ENCODE measurements around the gene HPS4. TPM values are rescaled to one million over a fixed set of nuclear protein-coding genes. Genes with fewer than 3 reads are reported as not detected.
"Not testable (repeated sequence)": the region's sequence is repeated elsewhere in the genome, so short reads cannot be mapped to it uniquely, and the experiment has no call there.

Gene HPS4
- total and polyA plus RNA-seq, 2 of the 8 experiments (the other 6 are each of a cell fraction or from before 2014, with no cell fraction given): 28.0 to 35.2 TPM

GRCh38 chr22:26528518-26528917 lies 44.9 kb upstream of the HPS4 start:
- not testable (repeated sequence) for H4K91ac ChIP-seq (replicated peaks; ENCODE audit: insufficient read length, low read length); H2BK5ac ChIP-seq (ENCODE audit: low read depth, low read length); H2AK5ac ChIP-seq (ENCODE audit: low read depth, low read length); H2BK20ac ChIP-seq (ENCODE audit: low read length); H3K9ac ChIP-seq (replicated peaks in 1 of 4; ENCODE audit: extremely low read depth in 1 of 4, low read depth in 3 of 4, low read length in 3 of 4); H2BK12ac ChIP-seq (ENCODE audit: low read depth, low read length); H3K4ac ChIP-seq (replicated peaks; ENCODE audit: insufficient read length, low read depth, low read length); H4K20me1 ChIP-seq (replicated peaks in 1 of 2; ENCODE audit: control insufficient read depth in 1 of 2, insufficient read depth in 2 of 2, low read length in 2 of 2); H4K8ac ChIP-seq (ENCODE audit: extremely low read depth, insufficient read depth, low read length); H3K14ac ChIP-seq (ENCODE audit: insufficient read length); H3K23ac ChIP-seq (ENCODE audit: insufficient read length); H4K5ac ChIP-seq (ENCODE audit: insufficient read length, low read depth, low read length); H3K27me3 ChIP-seq (replicated peaks in 1 of 4; ENCODE audit: control insufficient read depth in 3 of 4, extremely low read depth in 1 of 4, insufficient read depth in 3 of 4, low read length in 3 of 4); H2AFZ ChIP-seq (ENCODE audit: low read length); H3K9me3 ChIP-seq (ENCODE audit: insufficient read depth in 2 of 2, low read depth in 1 of 2, low read length in 1 of 2); H3K79me1 ChIP-seq (ENCODE audit: low read depth, low read length); H2BK120ac ChIP-seq (replicated peaks; ENCODE audit: low read depth, low read length); H3K4me2 ChIP-seq (ENCODE audit: insufficient read depth in 1 of 2, low read depth in 2 of 2, low read length in 2 of 2); H3K79me2 ChIP-seq (ENCODE audit: control insufficient read depth in 1 of 2, insufficient read depth in 2 of 2, low read length in 2 of 2); H3K27ac ChIP-seq (ENCODE audit: low read depth, low read length); H3K4me1 ChIP-seq (replicated peaks in 1 of 4; ENCODE audit: control insufficient read depth in 3 of 4, insufficient read depth in 4 of 4, low read length in 3 of 4); H3K18ac ChIP-seq (ENCODE audit: extremely low read depth, low read length); DNase-seq (ENCODE audit: low read depth in 1 of 2, low spot score in 2 of 2); H3K56ac ChIP-seq (replicated peaks; ENCODE audit: insufficient read length, low read depth, low read length); H2BK15ac ChIP-seq (ENCODE audit: low read length); H3K4me3 ChIP-seq (ENCODE audit: extremely low read depth in 1 of 4, insufficient read depth in 2 of 4, low read depth in 3 of 4, low read length in 4 of 4); FAIRE-seq; H3K23me2 ChIP-seq (ENCODE audit: low read depth, low read length)
- peaks cover 6 to 66% (median 43%) of the 10 kb centered on the region in 4 experiments; a peak in 6 of 8 replicates for H3K36me3 ChIP-seq (ENCODE audit: control insufficient read depth in 2 of 4, insufficient read depth in 4 of 4, low read length in 3 of 4)
- WGBS, 2 experiments (ENCODE audit: extremely low coverage in 1 of 2, insufficient coverage in 1 of 2, insufficient read length in 1 of 2, insufficient replicate concordance in 2 of 2, low coverage in 1 of 2, low lambda C conversion rate in 2 of 2, missing lambda C conversion rate in 1 of 2): 92% methylated on average over 9 of the region's 9 CpGs; no CpG with 5 or more reads in 1 of the 2 experiments
- ChIA-PET POLR2A (ENCODE audit: partially characterized antibody) (interaction anchor here (1.2 to 1.3 kb wide), 2 partner anchors 17 to 25 kb away, joined by 3 read pairs; no protein-coding TSS in a partner anchor), CTCF (ENCODE audit: partially characterized antibody) (interaction anchor here (1.3 kb wide), 1 partner anchor 26 kb away, joined by 3 read pairs; no protein-coding TSS in a partner anchor)

Measured in H1 (cell line).